Hepatic stellate cell (primary cell): ENCODE data around the gene KRTAP12-2.
"Not testable (repeated sequence)": the region's sequence is repeated elsewhere in the genome, so short reads cannot be mapped to it uniquely, and the experiment has no call there.

ENCODE experiments used
- DNase-seq: peaks from one replicate; pipeline ENCODE4 v3.0.0; 2011; ENCODE audit warnings: low spot score

The KRTAP12-2 gene

GRCh38 chr21:44650265-44650972, 16.3 kb downstream of the KRTAP12-2 start:
- no peak for DNase-seq

- DNase-seq, result no peak
These were observed 17.1 kb downstream of the KRTAP12-2 start for GRCh38 chr21:44649521-44650100.

GRCh38 chr21:44648557-44649311, 18.0 kb downstream of the KRTAP12-2 start:
- no peak for DNase-seq

- DNase-seq, result no peak
These were observed 19.5 kb downstream of the KRTAP12-2 start for GRCh38 chr21:44647222-44647552.

- DNase-seq, result not testable (repeated sequence)
These were observed 20.1 kb downstream of the KRTAP12-2 start, which contains the start of gene KRTAP10-11 for GRCh38 chr21:44646366-44647221. KRTAP10-11 (plus strand) TSS chr21:44646414; CDS start chr21:44646459, 45 bp downstream.

GRCh38 chr21:44644878-44645277, 21.8 kb downstream of the KRTAP12-2 start:
- DNase-seq, result no peak

- DNase-seq, result no peak
These were observed 22.9 kb downstream of the KRTAP12-2 start for GRCh38 chr21:44643741-44644310.

GRCh38 chr21:44640761-44641160, 26.0 kb downstream of the KRTAP12-2 start:
- no peak for DNase-seq

GRCh38 chr21:44639331-44639655, 27.4 kb downstream of the KRTAP12-2 start:
- no peak for DNase-seq

GRCh38 chr21:44638506-44639330, 28.0 kb downstream of the KRTAP12-2 start:
- not testable (repeated sequence) for DNase-seq

GRCh38 chr21:44637851-44638348, 28.8 kb downstream of the KRTAP12-2 start:
- DNase-seq, result not testable (repeated sequence)

- no peak for DNase-seq
These were observed 29.5 kb downstream of the KRTAP12-2 start, which contains the start of gene KRTAP10-10 for GRCh38 chr21:44637018-44637850. KRTAP10-10 (plus strand) TSS chr21:44637356; CDS start chr21:44637418, 62 bp downstream.

GRCh38 chr21:44636209-44637017, 30.3 kb downstream of the KRTAP12-2 start:
- DNase-seq, result no peak

GRCh38 chr21:44632067-44632466, 34.7 kb downstream of the KRTAP12-2 start:
- DNase-seq, result no peak

GRCh38 chr21:44630440-44630839, 36.3 kb downstream of the KRTAP12-2 start:
- no peak for DNase-seq

- DNase-seq, result no peak
These were observed 37.9 kb downstream of the KRTAP12-2 start for GRCh38 chr21:44628707-44629391.

- DNase-seq, result not testable (repeated sequence)
These were observed 38.9 kb downstream of the KRTAP12-2 start for GRCh38 chr21:44627831-44628233.

GRCh38 chr21:44627181-44627822, 39.4 kb downstream of the KRTAP12-2 start:
- not testable (repeated sequence) for DNase-seq
